Naive thymus-derived CD8-positive, alpha-beta T cell (primary cell): Measurements from ENCODE around the gene RSPO4. TPM values are rescaled to one million over a fixed set of nuclear protein-coding genes. Genes with fewer than 3 reads are reported as not detected.
"Not testable (repeated sequence)": the region's sequence is repeated elsewhere in the genome, so short reads cannot be mapped to it uniquely, and the experiment has no call there.

Experiments used
- ATAC-seq, 2 donors: fragments of 150-1000 bp; cut with Tn5 transposase in 1 of 2; sonication (Bioruptor Pico), chemical (Tn5 transposase) in 1 of 2; 1 replicate in 1 of 2; 2 replicates in 1 of 2; pipeline ENCODE4 v1.10.0; 2021; ENCODE audit warnings: mild to moderate bottlenecking in 2 of 2, moderate library complexity in 2 of 2
- POLR2A ChIA-PET: fragments of 350-600 bp; sonication (Branson Sonifier 250); formaldehyde crosslinking; loops from one replicate; lab custom pipeline; 2021; ENCODE audit warnings: antibody characterized with exemption; lab: Charles Lee
- DNase-seq, 10 donors: peaks; one replicate each; pipeline versions ENCODE4 v3.0.0 to v3.0.0-alpha.2; 2020 to 2022
- H3K27ac Mint-ChIP-seq, 10 donors: one replicate each; pipeline ENCODE4 v1.8.0; 2020 to 2022; ENCODE audit warnings: mild to moderate bottlenecking in 10 of 10, mixed read lengths in 10 of 10, moderate library complexity in 4 of 10, inconsistent platforms in 1 of 10
- H3K27me3 Mint-ChIP-seq, 5 donors: one replicate each; pipeline ENCODE4 v1.8.0; 2021 to 2022; ENCODE audit warnings: mixed read lengths in 5 of 5
- H3K36me3 Mint-ChIP-seq, 3 donors: one replicate each; pipeline ENCODE4 v1.8.0; 2020 to 2022; ENCODE audit warnings: mixed read lengths in 3 of 3, mild to moderate bottlenecking in 2 of 3, inconsistent platforms in 1 of 3
- H3K4me1 Mint-ChIP-seq, 4 donors: one replicate each; pipeline ENCODE4 v1.8.0; 2021 to 2022; ENCODE audit warnings: mixed read lengths in 4 of 4
- H3K4me3 Mint-ChIP-seq, 10 donors: one replicate each; pipeline ENCODE4 v1.8.0; 2020 to 2022; ENCODE audit warnings: mild to moderate bottlenecking in 10 of 10, mixed read lengths in 10 of 10, moderate library complexity in 6 of 10, inconsistent platforms in 1 of 10
- H3K9me3 Mint-ChIP-seq, 9 donors: one replicate each; pipeline ENCODE4 v1.8.0; 2020 to 2022; ENCODE audit warnings: mixed read lengths in 9 of 9, mild to moderate bottlenecking in 3 of 9, inconsistent platforms in 1 of 9, moderate library complexity in 1 of 9
- polyA plus RNA-seq, 3 donors: library from polyadenylated mRNA; unstranded; fragments of 300-500 nt; fragmentation: Illumina TruSeq; gene quantifications; one replicate each; pipeline ENCODE4 v1.2.3, GENCODE V29; 2021
- total RNA-seq, 8 experiments: library from RNA in 2 of 8; stranded (reverse) in 2 of 8; gene quantifications; one replicate each; pipeline ENCODE4 v1.2.3 and lab custom pipeline; 2021 to 2026

The RSPO4 gene
- total and polyA plus RNA-seq, 5 experiments from 2014 or later: 0.44 to 0.70 TPM; not detected in 3

DNA sequence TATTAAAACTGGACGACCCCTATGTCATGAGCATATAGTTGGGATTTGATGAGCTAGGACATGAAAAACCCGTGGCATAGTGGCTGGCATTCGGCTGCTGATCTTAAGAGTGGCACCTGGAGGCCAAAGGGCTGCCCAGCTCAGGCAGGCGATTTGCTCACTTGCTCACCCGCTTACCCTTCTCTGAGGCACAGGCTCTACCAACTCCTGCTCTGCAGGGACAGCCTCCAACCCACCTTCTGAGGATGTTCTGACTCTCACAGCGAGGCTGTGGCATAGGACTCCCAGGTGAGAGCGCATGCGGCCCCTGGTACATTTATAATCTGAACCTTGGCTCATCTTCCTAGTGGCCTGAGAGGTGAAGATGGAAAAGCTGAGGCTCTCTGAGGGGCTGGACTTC lies 995 bp downstream of the RSPO4 start:
- H3K4me1 Mint-ChIP-seq: peaks cover 6 to 11% (median 8%) of the 10 kb centered on the region in 4 donors
- POLR2A ChIA-PET: no interaction called here
- peak overlapping the region in 1 of 10 donors; percentile 53 for H3K27ac Mint-ChIP-seq
- no peak overlapping the region for H3K4me3 Mint-ChIP-seq
- ATAC-seq (no peak), DNase-seq (no peak)
- H3K36me3 Mint-ChIP-seq: no peaks in the 10 kb centered on the region
- H3K27me3 Mint-ChIP-seq: peaks cover 22 to 70% (median 44%) of the 10 kb centered on the region in 5 donors
- no peaks in the 10 kb centered on the region for H3K9me3 Mint-ChIP-seq

DNA sequence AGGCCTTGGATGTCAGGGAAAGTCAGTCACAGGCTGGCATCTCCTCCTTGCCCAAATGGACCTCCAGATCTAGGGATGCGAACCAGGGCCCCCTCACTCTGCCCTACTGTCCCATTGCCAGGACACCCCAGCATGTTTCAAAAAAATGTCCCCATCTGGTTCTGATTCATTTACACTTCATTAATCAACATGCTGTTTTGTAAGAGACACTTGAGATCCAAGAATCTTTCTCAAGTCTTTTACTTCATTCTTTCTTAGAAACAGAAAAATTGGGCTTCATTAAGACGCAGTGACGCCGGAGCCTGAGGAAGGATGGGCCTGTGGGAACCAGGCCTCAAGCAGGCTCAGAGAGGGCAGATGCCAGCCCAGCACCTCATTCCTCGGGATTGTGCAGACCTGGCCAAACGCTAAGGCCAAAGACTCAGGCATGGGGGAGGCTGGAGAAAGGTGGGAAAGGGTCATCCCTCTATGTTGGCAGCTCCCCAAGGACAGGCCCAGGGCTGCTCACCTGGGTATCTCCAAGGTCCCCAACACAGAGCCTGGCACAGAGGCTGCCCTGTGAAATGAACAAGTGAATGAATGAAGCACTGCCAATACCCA lies 3.8 kb downstream of the RSPO4 start:
- H3K9me3 Mint-ChIP-seq: no peaks in the 10 kb centered on the region
- DNase-seq (peak in 1 of 10 donors; percentile 44), ATAC-seq (no peak)
- no peak overlapping the region for H3K27ac Mint-ChIP-seq
- no peaks in the 10 kb centered on the region for H3K36me3 Mint-ChIP-seq
- no peak overlapping the region for H3K4me3 Mint-ChIP-seq
- peaks cover 6 to 11% (median 8%) of the 10 kb centered on the region in 4 donors for H3K4me1 Mint-ChIP-seq
- POLR2A ChIA-PET: no interaction called here
- H3K27me3 Mint-ChIP-seq: peaks cover 14 to 52% (median 25%) of the 10 kb centered on the region in 5 donors

DNA sequence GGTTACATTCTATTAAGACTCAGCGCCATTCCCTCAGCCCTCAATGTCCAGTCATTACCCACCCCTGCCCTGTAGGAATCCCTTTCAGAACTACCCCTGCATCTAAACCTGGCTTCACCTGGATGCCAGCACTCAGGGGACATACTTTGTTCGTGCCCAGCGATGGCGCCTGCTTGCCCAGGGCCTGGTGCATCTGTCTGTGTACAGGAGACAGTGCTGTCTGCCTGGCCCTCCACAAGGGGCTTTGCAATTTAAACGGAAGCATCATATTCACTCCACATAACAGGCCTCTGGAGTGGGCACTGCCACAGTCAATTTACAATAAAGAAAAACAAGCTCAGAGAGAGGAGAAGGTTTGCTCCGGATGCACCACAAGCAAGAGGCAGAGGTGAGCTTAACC lies 4.6 kb downstream of the RSPO4 start:
- H3K4me1 Mint-ChIP-seq: peaks cover under 1 to 3% (median under 1%) of the 10 kb centered on the region in 4 donors
- no peaks in the 10 kb centered on the region for H3K9me3 Mint-ChIP-seq
- no peak overlapping the region for H3K4me3 Mint-ChIP-seq
- peak overlapping the region in 2 of 10 donors; percentile 53 to 71 for H3K27ac Mint-ChIP-seq
- DNase-seq: peak in 1 of 10 donors; percentile 26
- H3K36me3 Mint-ChIP-seq: no peaks in the 10 kb centered on the region
- POLR2A ChIA-PET: no interaction called here
- no peak for ATAC-seq
- peaks cover 6 to 52% (median 17%) of the 10 kb centered on the region in 5 donors for H3K27me3 Mint-ChIP-seq

DNA sequence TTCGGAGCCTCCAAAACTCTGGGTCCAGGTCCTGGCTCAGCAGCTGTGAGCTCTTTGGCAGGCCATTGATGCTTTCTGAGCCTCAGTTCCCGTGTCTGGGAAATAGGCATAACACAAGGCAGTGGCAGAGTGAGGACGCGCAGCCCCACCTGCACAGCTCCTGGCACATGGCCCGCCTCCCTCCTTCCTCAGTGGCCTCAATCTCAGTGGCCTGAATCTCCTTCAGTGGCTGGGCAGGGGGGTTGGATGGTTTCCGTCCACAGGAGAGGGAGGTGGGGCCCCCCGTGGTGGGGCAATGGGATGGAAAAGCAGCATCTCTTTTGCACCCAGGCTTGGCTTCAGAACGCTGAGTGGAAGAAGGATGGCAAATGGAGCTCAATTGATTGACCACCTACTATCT lies 5.1 kb downstream of the RSPO4 start:
- ATAC-seq: no peak
- POLR2A ChIA-PET: no interaction called here
- H3K4me3 Mint-ChIP-seq: no peak overlapping the region
- no peaks in the 10 kb centered on the region for H3K9me3 Mint-ChIP-seq
- DNase-seq: no peak
- H3K27me3 Mint-ChIP-seq: peaks cover 6 to 52% (median 19%) of the 10 kb centered on the region in 5 donors
- H3K27ac Mint-ChIP-seq: no peak overlapping the region
- H3K36me3 Mint-ChIP-seq: no peaks in the 10 kb centered on the region
- H3K4me1 Mint-ChIP-seq: no peaks in the 10 kb centered on the region

DNA sequence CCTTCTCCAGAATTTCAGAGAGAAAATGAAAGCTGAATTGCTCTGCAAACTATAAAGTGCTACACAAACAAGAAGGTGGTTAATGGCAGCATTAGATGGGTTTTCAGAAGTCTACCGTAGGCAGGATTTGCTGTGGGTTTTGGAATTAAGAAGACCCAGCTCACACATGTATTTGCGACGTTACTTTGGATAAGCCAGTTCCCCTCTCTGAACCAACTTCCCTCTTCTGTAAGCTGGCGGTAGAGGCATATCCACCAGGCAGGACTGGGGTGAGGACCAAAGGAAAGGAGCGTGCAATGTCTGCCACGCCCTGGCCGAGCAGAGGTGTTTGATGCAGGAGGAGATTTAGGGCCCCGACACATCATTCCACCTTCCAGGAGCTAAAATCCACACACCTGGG lies 6.9 kb downstream of the RSPO4 start:
- ATAC-seq: no peak
- POLR2A ChIA-PET: no interaction called here
- no peaks in the 10 kb centered on the region for H3K4me1 Mint-ChIP-seq
- H3K4me3 Mint-ChIP-seq: peak overlapping the region in 1 of 10 donors; percentile 24
- H3K27ac Mint-ChIP-seq: no peak overlapping the region
- H3K9me3 Mint-ChIP-seq: no peaks in the 10 kb centered on the region
- peaks cover 3 to 47% (median 10%) of the 10 kb centered on the region in 5 donors for H3K27me3 Mint-ChIP-seq
- DNase-seq: no peak
- H3K36me3 Mint-ChIP-seq: no peaks in the 10 kb centered on the region

DNA sequence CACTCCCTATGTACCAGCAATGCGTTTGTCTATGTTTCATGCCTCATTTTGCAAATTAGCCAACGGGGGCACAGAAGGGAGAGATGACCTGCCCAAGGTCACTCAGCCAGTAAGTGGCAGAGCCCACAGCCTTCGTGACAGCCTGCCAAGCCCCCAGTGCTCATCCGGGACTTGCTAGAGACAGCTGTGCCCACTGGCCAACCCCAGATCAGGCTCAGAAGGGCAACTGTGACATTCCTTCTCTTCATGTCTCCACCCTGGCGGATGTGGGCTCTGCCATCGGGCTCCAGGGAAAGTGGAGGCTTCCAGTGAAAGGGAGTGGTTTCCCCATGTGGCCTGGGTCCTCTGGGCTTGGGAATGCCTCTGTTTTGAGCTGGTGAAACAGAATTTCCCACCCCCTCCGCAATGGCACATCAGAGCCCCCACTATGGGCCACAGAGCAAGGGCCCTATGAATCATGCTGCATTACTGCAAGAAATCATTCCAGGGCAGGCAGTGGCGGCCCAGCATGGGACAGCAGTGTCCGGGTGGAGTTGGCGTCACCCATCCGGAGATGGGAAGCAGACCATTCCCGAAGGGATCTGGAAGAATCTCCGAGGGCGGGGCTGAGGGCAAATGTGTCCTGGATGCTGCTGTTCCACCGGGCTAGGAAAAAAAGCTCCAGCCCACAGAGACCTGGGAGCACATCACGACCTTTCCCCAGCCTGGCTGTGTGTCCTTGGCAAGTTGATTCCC lies 9.1 kb downstream of the RSPO4 start:
- Mint-ChIP-seq H3K36me3 (no peaks in the 10 kb centered on the region), H3K4me1 (peaks cover 0 to 2% (median 0%) of the 10 kb centered on the region in 4 donors), H3K27me3 (peaks cover 6 to 55% (median 19%) of the 10 kb centered on the region in 5 donors), H3K9me3 (no peaks in the 10 kb centered on the region), H3K4me3 (no peak overlapping the region), H3K27ac (no peak overlapping the region)
- DNase-seq (no peak), ATAC-seq (no peak)
- POLR2A ChIA-PET: no interaction called here

DNA sequence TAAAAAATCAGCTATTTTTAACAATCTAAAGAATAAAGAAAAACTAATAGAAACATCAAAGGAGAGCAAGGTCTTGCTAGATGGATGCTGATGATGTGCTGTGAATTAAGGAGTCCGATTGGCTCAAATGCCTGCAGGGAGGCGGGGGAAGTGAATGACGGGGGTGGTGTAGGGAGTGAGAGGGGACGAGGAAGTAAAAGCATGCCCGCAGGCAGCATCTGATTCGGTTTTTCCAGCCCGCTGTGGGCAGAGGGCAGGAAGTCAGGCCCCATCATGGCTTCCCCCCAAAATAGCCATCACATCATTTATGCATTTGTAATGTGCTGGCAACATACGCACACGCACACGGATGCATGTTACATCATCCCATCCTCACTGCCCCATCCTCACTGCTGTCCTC lies 10.3 kb downstream of the RSPO4 start:
- Mint-ChIP-seq H3K9me3 (no peaks in the 10 kb centered on the region), H3K27ac (no peak overlapping the region), H3K4me1 (peaks cover 0 to 2% (median 0%) of the 10 kb centered on the region in 4 donors), H3K27me3 (peaks cover 8 to 50% (median 23%) of the 10 kb centered on the region in 5 donors), H3K36me3 (no peaks in the 10 kb centered on the region), H3K4me3 (no peak overlapping the region)
- no peak for DNase-seq
- POLR2A ChIA-PET: no interaction called here
- ATAC-seq: no peak

DNA sequence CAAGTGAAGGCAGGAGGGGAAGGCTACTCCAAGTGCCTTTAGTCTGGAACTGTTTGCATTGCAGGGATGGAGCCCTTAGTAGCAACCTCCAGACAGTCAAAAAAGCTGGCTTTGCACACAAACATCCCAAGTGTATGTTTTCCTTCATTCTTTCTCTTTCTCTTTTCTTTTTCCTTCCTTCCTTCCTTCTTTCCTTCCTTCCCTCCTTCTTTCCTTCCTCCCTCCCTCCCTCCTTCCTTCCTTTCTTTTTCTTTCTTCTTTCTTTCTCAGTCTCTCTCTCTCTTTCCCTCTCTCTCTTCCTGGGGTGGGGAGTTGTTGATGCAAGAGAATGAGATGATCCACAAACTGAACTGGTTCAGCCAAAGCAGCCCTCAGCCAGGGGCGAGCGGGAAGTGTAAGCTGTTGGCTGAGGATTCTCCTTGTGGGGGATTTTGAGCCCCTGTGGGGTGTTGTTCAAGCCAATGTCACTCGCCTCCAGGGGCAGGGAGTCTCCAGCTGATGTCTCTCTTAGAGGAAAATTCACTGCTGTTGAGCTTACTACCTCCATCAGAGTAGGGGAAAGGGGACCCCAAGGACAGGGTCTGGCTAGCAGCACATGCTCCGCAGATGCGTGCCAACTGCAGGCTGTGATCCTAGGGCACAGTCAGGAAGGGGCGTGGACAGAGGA lies 11.7 kb downstream of the RSPO4 start:
- POLR2A ChIA-PET: no interaction called here
- no peak overlapping the region for H3K4me3 Mint-ChIP-seq
- DNase-seq (no peak), ATAC-seq (no peak)
- H3K27me3 Mint-ChIP-seq: peaks cover 17 to 57% (median 36%) of the 10 kb centered on the region in 5 donors
- H3K4me1 Mint-ChIP-seq: peaks cover 0 to 2% (median 0%) of the 10 kb centered on the region in 4 donors
- H3K9me3 Mint-ChIP-seq: no peaks in the 10 kb centered on the region
- no peak overlapping the region for H3K27ac Mint-ChIP-seq
- H3K36me3 Mint-ChIP-seq: no peaks in the 10 kb centered on the region

DNA sequence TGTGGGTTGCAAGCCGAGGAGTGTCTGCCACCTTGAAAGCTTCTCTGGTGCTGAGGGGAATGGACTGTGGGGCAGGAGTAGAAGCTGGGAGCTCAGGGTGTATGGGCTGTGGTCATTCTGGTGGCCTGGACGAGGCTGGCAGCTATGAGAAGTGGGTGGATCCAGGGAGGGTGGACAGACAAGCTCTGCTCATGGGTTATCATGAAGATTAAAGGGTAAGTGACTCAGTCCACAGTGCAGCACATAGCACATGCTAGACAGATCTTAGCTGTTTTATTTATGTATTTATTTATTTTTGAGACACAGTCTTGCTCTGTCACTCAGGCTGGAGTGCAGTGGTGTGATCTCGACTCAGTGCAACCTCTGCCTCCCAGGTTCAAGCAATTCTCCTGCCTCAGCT lies 13.8 kb downstream of the RSPO4 start:
- H3K9me3 Mint-ChIP-seq: no peaks in the 10 kb centered on the region
- H3K36me3 Mint-ChIP-seq: no peaks in the 10 kb centered on the region
- H3K4me1 Mint-ChIP-seq: peaks cover 0 to 2% (median 0%) of the 10 kb centered on the region in 4 donors
- H3K4me3 Mint-ChIP-seq: no peak overlapping the region
- peaks cover 21 to 59% (median 39%) of the 10 kb centered on the region in 5 donors for H3K27me3 Mint-ChIP-seq
- POLR2A ChIA-PET: no interaction called here
- DNase-seq (no peak), ATAC-seq (no peak)
- no peak overlapping the region for H3K27ac Mint-ChIP-seq

DNA sequence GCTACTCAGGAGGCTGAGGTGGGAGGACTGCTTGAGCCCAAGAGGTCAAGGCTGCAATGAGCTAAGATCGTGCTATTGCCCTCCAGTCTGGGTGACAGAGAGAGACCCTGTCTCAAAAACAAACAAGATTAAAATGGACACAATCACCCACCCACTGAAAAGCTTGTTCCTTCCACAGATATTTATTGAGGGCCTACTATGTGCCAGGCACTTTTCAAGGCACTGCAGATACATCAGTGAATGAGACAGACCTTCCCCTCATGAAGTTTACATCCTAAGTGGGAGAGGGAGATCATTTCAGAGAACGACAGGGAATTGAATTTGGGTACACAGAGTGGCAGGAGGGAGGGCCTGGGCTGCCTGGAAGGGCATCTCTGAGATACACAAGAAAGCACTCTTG lies 14.4 kb downstream of the RSPO4 start:
- no peaks in the 10 kb centered on the region for H3K36me3 Mint-ChIP-seq
- H3K9me3 Mint-ChIP-seq: no peaks in the 10 kb centered on the region
- DNase-seq (no peak), ATAC-seq (no peak)
- H3K4me1 Mint-ChIP-seq: peaks cover 0 to 2% (median 0%) of the 10 kb centered on the region in 4 donors
- peak overlapping the region in 1 of 10 donors; percentile 16 for H3K27ac Mint-ChIP-seq
- no peak overlapping the region for H3K4me3 Mint-ChIP-seq
- peaks cover 21 to 55% (median 42%) of the 10 kb centered on the region in 5 donors for H3K27me3 Mint-ChIP-seq
- POLR2A ChIA-PET: no interaction called here

DNA sequence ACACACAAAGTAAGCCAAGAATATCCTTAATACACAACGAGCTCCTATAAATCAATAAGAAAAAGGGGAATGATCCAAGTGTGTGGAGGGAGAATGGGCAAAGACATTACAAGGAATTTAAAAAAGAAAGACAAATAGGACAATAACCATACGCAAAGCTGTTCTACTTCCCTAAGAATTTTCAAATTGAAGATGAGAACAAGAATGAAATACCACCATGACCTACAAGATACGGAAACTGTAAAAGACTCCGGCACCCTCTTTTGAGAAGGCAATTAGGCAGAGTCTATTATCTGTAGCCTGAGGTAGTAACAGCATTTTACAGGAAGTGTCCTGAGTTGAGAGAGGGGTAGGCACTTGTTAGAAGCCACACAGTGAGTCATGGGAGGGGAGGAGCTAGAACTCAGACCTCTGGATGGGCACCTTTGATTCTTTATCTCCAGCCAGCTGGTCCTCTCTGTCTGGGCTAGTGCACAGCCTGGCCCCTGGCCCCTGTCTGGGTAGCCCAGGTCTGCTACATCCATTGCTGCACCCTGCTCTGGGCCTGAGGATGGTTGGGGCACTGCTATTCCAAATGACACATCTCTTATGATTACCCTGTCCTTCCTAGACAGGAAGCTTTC lies 15.3 kb downstream of the RSPO4 start:
- DNase-seq (no peak), ATAC-seq (no peak)
- Mint-ChIP-seq H3K36me3 (no peaks in the 10 kb centered on the region), H3K9me3 (no peaks in the 10 kb centered on the region), H3K27ac (no peak overlapping the region), H3K4me3 (no peak overlapping the region), H3K4me1 (peaks cover 0 to 2% (median 0%) of the 10 kb centered on the region in 4 donors), H3K27me3 (peaks cover 20 to 48% (median 39%) of the 10 kb centered on the region in 5 donors)
- POLR2A ChIA-PET: no interaction called here

DNA sequence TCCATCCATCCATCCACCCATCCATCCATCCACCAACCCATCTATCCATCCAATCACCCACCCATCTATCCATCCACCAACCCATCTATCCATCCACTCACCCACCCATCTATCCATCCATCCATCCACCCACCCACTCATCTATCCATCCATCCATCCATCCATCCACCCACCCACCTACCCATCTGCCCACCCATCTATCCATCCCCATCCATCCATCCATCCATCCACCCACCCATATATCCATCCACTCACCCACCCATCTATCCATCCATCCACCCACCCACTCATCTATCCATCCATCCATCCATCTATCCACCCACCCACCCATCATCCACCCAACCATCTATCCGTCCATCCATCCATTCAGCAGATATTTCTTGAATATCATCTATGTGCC lies 17.1 kb downstream of the RSPO4 start:
- H3K27me3 Mint-ChIP-seq: peaks cover 19 to 37% (median 35%) of the 10 kb centered on the region in 5 donors
- H3K9me3 Mint-ChIP-seq, H3K36me3 Mint-ChIP-seq, H3K4me1 Mint-ChIP-seq, H3K27ac Mint-ChIP-seq, POLR2A ChIA-PET, H3K4me3 Mint-ChIP-seq, ATAC-seq: not testable (repeated sequence)
- peak in 1 of 10 donors; percentile 7 for DNase-seq
